ENCODE results near the gene SLC12A8.

The SLC12A8 gene

DNA sequence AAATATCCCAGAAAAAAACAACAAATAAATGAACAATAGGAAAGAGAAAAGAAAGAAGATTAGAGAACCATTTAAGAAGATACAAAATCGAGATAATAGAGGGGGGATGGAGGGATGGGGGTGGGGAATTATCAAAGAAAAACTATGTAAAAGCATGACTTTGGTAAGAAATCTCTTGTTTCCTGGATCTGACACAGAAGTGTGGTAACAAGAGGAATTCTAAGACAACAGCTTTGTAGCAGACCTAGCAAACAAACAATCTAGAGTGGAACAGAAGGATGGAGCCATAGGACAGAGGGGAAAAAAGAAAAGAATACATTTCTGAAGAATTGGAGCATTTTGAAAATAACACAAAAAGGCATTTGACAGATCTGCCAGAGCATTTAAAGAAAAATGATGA lies 107.4 kb downstream of the SLC12A8 start:
- Histone ChIP-seq H3K9ac (ENCODE audit: low read depth, low read length, poor library complexity, severe bottlenecking) (no peak overlapping the region), H3K4me1 (ENCODE audit: insufficient read depth, low read length, poor library complexity, severe bottlenecking) (peaks cover 9% of the 10 kb centered on the region), H3K4me2 (ENCODE audit: low read depth, low read length, poor library complexity, severe bottlenecking) (no peak overlapping the region), H3K4me3 (ENCODE audit: low read length, poor library complexity, severe bottlenecking) (no peak overlapping the region), H4K20me1 (ENCODE audit: insufficient read depth, low read length, poor library complexity, severe bottlenecking) (no peaks in the 10 kb centered on the region), H3F3A (ENCODE audit: low read depth) (no peaks in the 10 kb centered on the region), H2AFZ (ENCODE audit: low read length) (no peak overlapping the region), H3K36me3 (ENCODE audit: insufficient read depth, low read length) (no peaks in the 10 kb centered on the region), H3K9me3 (ENCODE audit: insufficient read depth, low read depth, low read length) (no peaks in the 10 kb centered on the region), H3K27me3 (ENCODE audit: insufficient read depth, low read length, poor library complexity, severe bottlenecking) (no peaks in the 10 kb centered on the region), H3K79me2 (ENCODE audit: insufficient read depth, low read length) (no peaks in the 10 kb centered on the region), H3K9me2 (replicated peaks; ENCODE audit: low read depth, low read length) (no peaks in the 10 kb centered on the region)
- TF ChIP-seq, protein P1, sequence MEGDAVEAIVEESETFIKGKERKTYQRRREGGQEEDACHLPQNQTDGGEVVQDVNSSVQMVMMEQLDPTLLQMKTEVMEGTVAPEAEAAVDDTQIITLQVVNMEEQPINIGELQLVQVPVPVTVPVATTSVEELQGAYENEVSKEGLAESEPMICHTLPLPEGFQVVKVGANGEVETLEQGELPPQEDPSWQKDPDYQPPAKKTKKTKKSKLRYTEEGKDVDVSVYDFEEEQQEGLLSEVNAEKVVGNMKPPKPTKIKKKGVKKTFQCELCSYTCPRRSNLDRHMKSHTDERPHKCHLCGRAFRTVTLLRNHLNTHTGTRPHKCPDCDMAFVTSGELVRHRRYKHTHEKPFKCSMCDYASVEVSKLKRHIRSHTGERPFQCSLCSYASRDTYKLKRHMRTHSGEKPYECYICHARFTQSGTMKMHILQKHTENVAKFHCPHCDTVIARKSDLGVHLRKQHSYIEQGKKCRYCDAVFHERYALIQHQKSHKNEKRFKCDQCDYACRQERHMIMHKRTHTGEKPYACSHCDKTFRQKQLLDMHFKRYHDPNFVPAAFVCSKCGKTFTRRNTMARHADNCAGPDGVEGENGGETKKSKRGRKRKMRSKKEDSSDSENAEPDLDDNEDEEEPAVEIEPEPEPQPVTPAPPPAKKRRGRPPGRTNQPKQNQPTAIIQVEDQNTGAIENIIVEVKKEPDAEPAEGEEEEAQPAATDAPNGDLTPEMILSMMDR (conservative IDR thresholded peaks at IDR 0.05; ENCODE audit: low read length): no peak
- no peak for TF ChIP-seq EZH2phosphoT487 (IDR thresholded peaks at IDR 0.05; ENCODE audit: borderline replicate concordance)

DNA sequence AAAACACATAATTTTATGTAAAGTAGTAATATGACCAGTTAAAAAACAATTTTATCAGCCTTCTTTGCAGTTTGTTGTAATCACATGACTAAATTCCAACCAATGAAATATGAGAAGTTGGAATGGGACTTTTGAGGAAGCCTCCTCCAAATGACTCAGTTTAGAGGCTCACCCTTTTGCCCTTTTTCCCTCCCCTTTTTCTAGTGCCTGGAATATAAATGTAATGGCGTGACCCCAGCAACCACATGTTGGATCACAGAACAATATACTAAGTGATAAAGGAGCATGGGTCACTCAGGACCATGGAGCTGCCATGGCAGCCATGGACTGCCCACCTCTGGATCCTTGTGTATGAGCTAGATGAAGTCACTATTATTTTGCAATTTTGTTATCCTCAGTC lies 107.9 kb downstream of the SLC12A8 start:
- no peak overlapping the region for H2AFZ ChIP-seq (ENCODE audit: low read length)
- no peaks in the 10 kb centered on the region for H3K79me2 ChIP-seq (ENCODE audit: insufficient read depth, low read length)
- H3K9ac ChIP-seq (ENCODE audit: low read depth, low read length, poor library complexity, severe bottlenecking): no peak overlapping the region
- no peaks in the 10 kb centered on the region for H3K9me3 ChIP-seq (ENCODE audit: insufficient read depth, low read depth, low read length)
- H4K20me1 ChIP-seq (ENCODE audit: insufficient read depth, low read length, poor library complexity, severe bottlenecking): no peaks in the 10 kb centered on the region
- no peaks in the 10 kb centered on the region for H3K9me2 ChIP-seq (replicated peaks; ENCODE audit: low read depth, low read length)
- no peak overlapping the region for H3K4me3 ChIP-seq (ENCODE audit: low read length, poor library complexity, severe bottlenecking)
- no peak overlapping the region for H3K4me2 ChIP-seq (ENCODE audit: low read depth, low read length, poor library complexity, severe bottlenecking)
- TF ChIP-seq, protein P1 (conservative IDR thresholded peaks at IDR 0.05; ENCODE audit: low read length): no peak
- TF ChIP-seq EZH2phosphoT487 (IDR thresholded peaks at IDR 0.05; ENCODE audit: borderline replicate concordance): no peak
- no peaks in the 10 kb centered on the region for H3K36me3 ChIP-seq (ENCODE audit: insufficient read depth, low read length)
- no peaks in the 10 kb centered on the region for H3F3A ChIP-seq (ENCODE audit: low read depth)
- no peaks in the 10 kb centered on the region for H3K27me3 ChIP-seq (ENCODE audit: insufficient read depth, low read length, poor library complexity, severe bottlenecking)
- peaks cover 6% of the 10 kb centered on the region for H3K4me1 ChIP-seq (ENCODE audit: insufficient read depth, low read length, poor library complexity, severe bottlenecking)

DNA sequence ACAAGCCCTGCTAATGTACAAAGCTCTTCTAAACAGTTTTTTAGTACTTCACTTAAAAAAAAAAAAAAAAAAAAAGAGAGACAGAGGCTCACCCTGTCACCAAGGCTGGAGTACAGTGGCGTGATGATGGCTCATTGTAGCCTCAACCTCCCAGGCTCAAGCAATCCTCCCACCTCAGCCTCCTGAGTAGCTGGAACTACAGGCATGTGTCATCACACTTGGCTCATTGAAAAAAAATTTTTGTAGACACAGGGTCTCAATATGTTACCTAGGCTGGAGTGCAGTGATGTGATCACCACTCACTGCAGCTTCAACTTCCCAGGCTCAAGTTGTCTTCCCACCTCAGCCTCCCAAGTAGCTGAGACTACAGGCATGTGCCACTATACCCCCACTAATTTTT lies 109.1 kb downstream of the SLC12A8 start:
- Histone ChIP-seq H3K79me2 (ENCODE audit: insufficient read depth, low read length) (no peaks in the 10 kb centered on the region), H3F3A (ENCODE audit: low read depth) (no peaks in the 10 kb centered on the region), H2AFZ (ENCODE audit: low read length) (no peak overlapping the region), H3K9me3 (ENCODE audit: insufficient read depth, low read depth, low read length) (no peaks in the 10 kb centered on the region; the same call in 1 of the 2 replicates), H3K4me2 (ENCODE audit: low read depth, low read length, poor library complexity, severe bottlenecking) (no peak overlapping the region), H3K9me2 (replicated peaks; ENCODE audit: low read depth, low read length) (no peaks in the 10 kb centered on the region), H4K20me1 (ENCODE audit: insufficient read depth, low read length, poor library complexity, severe bottlenecking) (no peaks in the 10 kb centered on the region), H3K4me3 (ENCODE audit: low read length, poor library complexity, severe bottlenecking) (no peak overlapping the region), H3K36me3 (ENCODE audit: insufficient read depth, low read length) (no peaks in the 10 kb centered on the region), H3K4me1 (ENCODE audit: insufficient read depth, low read length, poor library complexity, severe bottlenecking) (no peaks in the 10 kb centered on the region), H3K9ac (ENCODE audit: low read depth, low read length, poor library complexity, severe bottlenecking) (no peak overlapping the region), H3K27me3 (ENCODE audit: insufficient read depth, low read length, poor library complexity, severe bottlenecking) (no peaks in the 10 kb centered on the region)
- TF ChIP-seq EZH2phosphoT487 (IDR thresholded peaks at IDR 0.05; ENCODE audit: borderline replicate concordance): no peak
- TF ChIP-seq, protein P1 (conservative IDR thresholded peaks at IDR 0.05; ENCODE audit: low read length): no peak

All from Loucy (cell line).